PC-9 (cell line): ENCODE measurements around the gene MAP3K5.

Experiments
- EZH2 ChIP-seq: fragments of 200-600 bp; sonication (generic); IDR thresholded peaks from 2 replicates; pipeline ENCODE4 v1.8.0; 2017; ENCODE audit warnings: antibody characterized with exemption, low read depth
- TF ChIP-seq, protein P1 (sequence below): fragments of 200-600 bp; sonication (generic); conservative IDR thresholded peaks from 2 replicates; pipeline ENCODE4 v1.6.1; 2017; ENCODE audit warnings: mixed run types, antibody characterized with exemption, mild to moderate bottlenecking, moderate library complexity

DNA sequence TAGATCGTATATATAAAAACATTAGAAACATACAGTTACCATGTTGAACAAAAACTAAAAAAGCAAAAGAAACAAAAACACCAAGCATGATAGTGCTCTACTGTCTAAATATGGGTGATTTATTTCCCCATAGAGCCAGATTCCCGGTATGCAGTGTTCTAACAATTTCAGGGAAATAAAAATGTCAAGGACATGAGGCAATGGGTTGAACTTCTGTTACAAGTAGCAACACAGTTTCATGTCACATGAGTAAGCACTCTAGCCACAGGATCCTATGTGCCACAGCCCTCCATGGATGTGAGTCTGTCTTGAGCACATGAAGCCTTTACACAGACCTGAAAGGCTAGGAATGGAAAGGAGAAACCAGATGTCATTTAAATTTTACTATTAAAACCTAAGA lies 96.0 kb downstream of the MAP3K5 start:
- TF ChIP-seq, protein P1, sequence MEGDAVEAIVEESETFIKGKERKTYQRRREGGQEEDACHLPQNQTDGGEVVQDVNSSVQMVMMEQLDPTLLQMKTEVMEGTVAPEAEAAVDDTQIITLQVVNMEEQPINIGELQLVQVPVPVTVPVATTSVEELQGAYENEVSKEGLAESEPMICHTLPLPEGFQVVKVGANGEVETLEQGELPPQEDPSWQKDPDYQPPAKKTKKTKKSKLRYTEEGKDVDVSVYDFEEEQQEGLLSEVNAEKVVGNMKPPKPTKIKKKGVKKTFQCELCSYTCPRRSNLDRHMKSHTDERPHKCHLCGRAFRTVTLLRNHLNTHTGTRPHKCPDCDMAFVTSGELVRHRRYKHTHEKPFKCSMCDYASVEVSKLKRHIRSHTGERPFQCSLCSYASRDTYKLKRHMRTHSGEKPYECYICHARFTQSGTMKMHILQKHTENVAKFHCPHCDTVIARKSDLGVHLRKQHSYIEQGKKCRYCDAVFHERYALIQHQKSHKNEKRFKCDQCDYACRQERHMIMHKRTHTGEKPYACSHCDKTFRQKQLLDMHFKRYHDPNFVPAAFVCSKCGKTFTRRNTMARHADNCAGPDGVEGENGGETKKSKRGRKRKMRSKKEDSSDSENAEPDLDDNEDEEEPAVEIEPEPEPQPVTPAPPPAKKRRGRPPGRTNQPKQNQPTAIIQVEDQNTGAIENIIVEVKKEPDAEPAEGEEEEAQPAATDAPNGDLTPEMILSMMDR = no peak
- no peak for TF ChIP-seq EZH2
